Esophagus squamous epithelium (tissue), 4 donors: ENCODE measurements around the gene FAM163B.

ENCODE experiments used
- POLR2A ChIP-seq, 4 donors: fragments of 450-650 bp; IDR thresholded peaks; one replicate each; pipeline ENCODE4 v1.6.1; 2017; ENCODE audit warnings: antibody characterized with exemption in 4 of 4, mild to moderate bottlenecking in 4 of 4, moderate library complexity in 3 of 4
- TF ChIP-seq, protein P1 (sequence below), 6 experiments: fragments of 450-650 bp in 4 of 6; fragments of 200-600 bp in 2 of 6; sonication (generic) in 2 of 6; IDR thresholded peaks; one replicate each; pipeline ENCODE4 v1.5.1; 2016 to 2019; ENCODE audit warnings: antibody characterized with exemption in 6 of 6, mild to moderate bottlenecking in 4 of 6, moderate library complexity in 4 of 6

DNA sequence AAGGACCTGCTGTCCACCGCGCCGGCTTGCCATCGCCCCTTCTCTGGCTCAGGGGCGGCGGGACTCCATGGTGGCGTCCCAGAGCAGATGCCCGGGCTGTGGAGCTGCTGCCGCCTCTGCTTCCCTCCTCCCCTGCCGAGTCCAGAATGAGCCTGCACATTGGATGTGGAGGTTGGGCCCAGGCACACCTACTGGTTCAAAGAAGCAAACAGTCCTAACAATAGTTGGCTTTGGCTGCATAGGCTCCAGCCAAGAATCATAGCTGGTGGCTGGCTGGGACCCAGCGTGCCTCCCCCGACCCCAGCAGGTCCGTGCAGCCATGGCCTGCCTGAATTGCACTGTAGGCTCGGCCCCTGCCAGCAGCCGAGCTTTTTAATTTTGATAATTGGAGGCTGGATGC is 48.9 kb downstream of the FAM163B start:
- TF ChIP-seq POLR2A (IDR thresholded peaks at IDR 0.05): no peak
- TF ChIP-seq, protein P1, sequence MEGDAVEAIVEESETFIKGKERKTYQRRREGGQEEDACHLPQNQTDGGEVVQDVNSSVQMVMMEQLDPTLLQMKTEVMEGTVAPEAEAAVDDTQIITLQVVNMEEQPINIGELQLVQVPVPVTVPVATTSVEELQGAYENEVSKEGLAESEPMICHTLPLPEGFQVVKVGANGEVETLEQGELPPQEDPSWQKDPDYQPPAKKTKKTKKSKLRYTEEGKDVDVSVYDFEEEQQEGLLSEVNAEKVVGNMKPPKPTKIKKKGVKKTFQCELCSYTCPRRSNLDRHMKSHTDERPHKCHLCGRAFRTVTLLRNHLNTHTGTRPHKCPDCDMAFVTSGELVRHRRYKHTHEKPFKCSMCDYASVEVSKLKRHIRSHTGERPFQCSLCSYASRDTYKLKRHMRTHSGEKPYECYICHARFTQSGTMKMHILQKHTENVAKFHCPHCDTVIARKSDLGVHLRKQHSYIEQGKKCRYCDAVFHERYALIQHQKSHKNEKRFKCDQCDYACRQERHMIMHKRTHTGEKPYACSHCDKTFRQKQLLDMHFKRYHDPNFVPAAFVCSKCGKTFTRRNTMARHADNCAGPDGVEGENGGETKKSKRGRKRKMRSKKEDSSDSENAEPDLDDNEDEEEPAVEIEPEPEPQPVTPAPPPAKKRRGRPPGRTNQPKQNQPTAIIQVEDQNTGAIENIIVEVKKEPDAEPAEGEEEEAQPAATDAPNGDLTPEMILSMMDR (IDR thresholded peaks at IDR 0.05): no peak
